B cell (primary cell): ENCODE results near the gene DDB1. TPM values are rescaled to one million over a fixed set of nuclear protein-coding genes. Genes with fewer than 3 reads are reported as not detected.

Source experiments
- ATAC-seq: fragments of 200-7000 bp; cut with Tn5 transposase; one replicate; pipeline ENCODE4 v1.10.0; 2021; ENCODE audit warnings: low read depth, mild to moderate bottlenecking, moderate number of reproducible peaks, moderate library complexity
- CTCF ChIA-PET: fragments of 350-600 bp; sonication (Branson Sonifier 250); formaldehyde crosslinking; loops from one replicate; lab custom pipeline; 2021; ENCODE audit warnings: antibody characterized with exemption, inconsistent platforms; lab: Charles Lee
- POLR2A ChIA-PET: fragments of 350-600 bp; sonication (Branson Sonifier 250); formaldehyde crosslinking; loops from one replicate; lab custom pipeline; 2021; ENCODE audit warnings: antibody characterized with exemption; lab: Charles Lee
- DNase-seq: peaks from one replicate; pipeline ENCODE4 v3.0.0; 2013
- H2AFZ ChIP-seq: 2 replicates; pipeline ENCODE4 v1.6.1; 2012; ENCODE audit warnings: mild to moderate bottlenecking, low read depth, low read length; ENCODE audit not compliant: insufficient read depth, poor library complexity, severe bottlenecking
- H3K27ac ChIP-seq, 2 donors: 1 replicate in 1 of 2; 2 replicates in 1 of 2; pipeline ENCODE4 v1.5.1; 2012 to 2013; ENCODE audit warnings: low read length in 2 of 2, mild to moderate bottlenecking in 2 of 2, moderate library complexity in 1 of 2
- H3K27me3 ChIP-seq, 4 experiments: fragments of 200-600 bp in 1 of 4; sonication (generic) in 1 of 4; replicated peaks in 1 of 4; 1 replicate in 2 of 4; 2 replicates in 2 of 4; pipeline versions ENCODE4 v1.6.1 to v1.7.0; 2013 to 2016; ENCODE audit warnings: low read length in 3 of 4, mild to moderate bottlenecking in 2 of 4, mixed read lengths in 1 of 4, moderate library complexity in 1 of 4; ENCODE audit not compliant: insufficient read depth in 4 of 4, control insufficient read depth in 3 of 4; ENCODE audit errors: control extremely low read depth in 1 of 4
- H3K36me3 ChIP-seq, 2 experiments: replicated peaks in 1 of 2; 1 replicate in 1 of 2; 2 replicates in 1 of 2; pipeline versions ENCODE4 v1.6.1 to v1.7.1; 2013; ENCODE audit warnings: low read length in 1 of 2; ENCODE audit not compliant: insufficient read depth in 2 of 2, control insufficient read depth in 1 of 2; ENCODE audit errors: control extremely low read depth in 1 of 2, extremely low read depth in 1 of 2
- H3K4me1 ChIP-seq, 2 donors: fragments of 200-600 bp in 1 of 2; sonication (generic) in 1 of 2; 1 replicate in 1 of 2; 2 replicates in 1 of 2; pipeline versions ENCODE4 v1.5.1 to v1.6.1; 2013 to 2017; ENCODE audit warnings: low read length in 2 of 2; ENCODE audit not compliant: control insufficient read depth in 2 of 2, insufficient read depth in 2 of 2
- H3K4me2 ChIP-seq: replicated peaks from 2 replicates; pipeline ENCODE3; 2012; ENCODE audit warnings: mild to moderate bottlenecking, low read depth, low read length; ENCODE audit not compliant: poor library complexity, severe bottlenecking
- H3K4me3 ChIP-seq, 5 experiments: fragments of 200-600 bp in 1 of 5; sonication (generic) in 1 of 5; 1 replicate in 3 of 5; 2 replicates in 2 of 5; pipeline versions ENCODE4 v1.5.1 to v1.7.0; 2011 to 2016; ENCODE audit warnings: low read length in 4 of 5, mild to moderate bottlenecking in 4 of 5, low read depth in 2 of 5, control low read depth in 1 of 5, moderate library complexity in 1 of 5; ENCODE audit not compliant: insufficient read depth in 1 of 5; ENCODE audit errors: control extremely low read depth in 1 of 5, extremely low read depth in 1 of 5
- H3K79me2 ChIP-seq: fragments of 200-600 bp; sonication (generic); one replicate; pipeline ENCODE4 v1.6.0; 2016; ENCODE audit warnings: low read length; ENCODE audit not compliant: control insufficient read depth, insufficient read depth
- H3K9ac ChIP-seq: fragments of 200-600 bp; sonication (generic); 2 replicates; pipeline ENCODE4 v1.6.1; 2017; ENCODE audit warnings: mild to moderate bottlenecking, low read length, moderate library complexity
- H3K9me3 ChIP-seq, 3 donors: one replicate each; pipeline versions ENCODE4 v1.6.1 to v1.7.1; 2013; ENCODE audit warnings: low read length in 2 of 3; ENCODE audit not compliant: control insufficient read depth in 2 of 3, insufficient read depth in 1 of 3; ENCODE audit errors: control extremely low read depth in 1 of 3
- H4K20me1 ChIP-seq: 2 replicates; pipeline ENCODE4 v1.6.0; 2012; ENCODE audit warnings: mild to moderate bottlenecking, low read length; ENCODE audit not compliant: insufficient read depth, control insufficient read depth, poor library complexity, severe bottlenecking
- H3K27ac Mint-ChIP-seq: one replicate; pipeline ENCODE4 v1.8.0; 2021; ENCODE audit warnings: mixed read lengths
- H3K27me3 Mint-ChIP-seq: one replicate; pipeline ENCODE4 v1.8.0; 2021; ENCODE audit warnings: mixed read lengths
- H3K4me1 Mint-ChIP-seq: one replicate; pipeline ENCODE4 v1.8.0; 2021; ENCODE audit warnings: mixed read lengths
- H3K4me3 Mint-ChIP-seq: one replicate; pipeline ENCODE4 v1.8.0; 2021; ENCODE audit warnings: mixed read lengths
- H3K9me3 Mint-ChIP-seq: one replicate; pipeline ENCODE4 v1.8.0; 2022; ENCODE audit warnings: mixed read lengths; ENCODE audit not compliant: insufficient read depth
- CTCF ChIP-seq: fragments of 200-600 bp; IDR thresholded peaks from one replicate; pipeline ENCODE4 v1.8.0; 2022; ENCODE audit warnings: antibody characterized with exemption, mild to moderate bottlenecking
- EZH2 ChIP-seq: IDR thresholded peaks from 2 replicates; pipeline ENCODE4 v1.6.1; 2012; ENCODE audit warnings: borderline replicate concordance, low read depth, mild to moderate bottlenecking, moderate library complexity, low read length; ENCODE audit not compliant: insufficient read depth, poor library complexity, severe bottlenecking
- WGBS: methylation state at CpG from one replicate; pipeline ENCODE4 v1.1.5; 2013; ENCODE audit warnings: missing lambda C conversion rate; ENCODE audit not compliant: insufficient coverage; 5-methylcytosine and 5-hydroxymethylcytosine counted together
- intact Hi-C: fragments of 100-400 bp; cut with micrococcal nuclease; formaldehyde crosslinking; loops from one replicate; pipeline ENCODE4 v1.10.0; 2022
- polyA plus RNA-seq: library from polyadenylated mRNA; depleted of rRNA; stranded (reverse); fragments of >200 nt; gene quantifications from 2 replicates; pipeline ENCODE4 v1.2.3, GENCODE V29; 2012
- total RNA-seq, 2 donors: library from RNA; stranded (reverse); fragments of 120-200 nt in 1 of 2; gene quantifications; 1 replicate in 1 of 2; 2 replicates in 1 of 2; pipeline versions ENCODE4 v1.2.3 to v1.2.4, GENCODE V29; 2013 to 2022

DDB1 gene
- total and polyA plus RNA-seq, 2 donors (not counting 1 experiment from before 2014, with no cell fraction given): 52.4 to 155 TPM

GRCh38 chr11:61340979-61341378, 8.1 kb upstream of the DDB1 start:
- Mint-ChIP-seq H3K27ac (no peak overlapping the region), H3K27me3 (no peaks in the 10 kb centered on the region), H3K4me3 (no peak overlapping the region), H3K4me1 (peaks cover 26% of the 10 kb centered on the region), H3K9me3 (no peaks in the 10 kb centered on the region)
- DNase-seq (no peak), ATAC-seq (no peak)
- intact Hi-C loops: no loop called here
- WGBS: 100% methylated on average over 1 of the region's 2 CpGs
- Histone ChIP-seq H3K79me2 (peaks cover 16% of the 10 kb centered on the region), H2AFZ (no peak overlapping the region), H4K20me1 (peaks cover 8% of the 10 kb centered on the region), H3K27me3 (no peaks in the 10 kb centered on the region), H3K36me3 (peaks cover 0 to 18% of the 10 kb centered on the region in 2 experiments), H3K9ac (no peak overlapping the region), H3K4me3 (no peak overlapping the region), H3K4me1 (peaks cover 7 to 13% of the 10 kb centered on the region in 2 donors), H3K9me3 (no peaks in the 10 kb centered on the region), H3K4me2 (no peak overlapping the region), H3K27ac (no peak overlapping the region)
- ChIA-PET POLR2A (interaction anchor here (1.0 kb wide), 1 partner anchor 21 kb away, joined by 3 read pairs; the partner anchor contains the start of genes CYB561A3 and TMEM138), CTCF (interaction anchor here (10.1 to 11.2 kb wide), 2 partner anchors 21 to 44 kb away, joined by 436 to 649 read pairs; partner anchors contain the start of genes CYB561A3 and TMEM138)
- TF ChIP-seq EZH2 (no peak), CTCF (no peak)

- Histone ChIP-seq H3K79me2 (peaks cover 16% of the 10 kb centered on the region), H3K9ac (no peak overlapping the region), H3K9me3 (no peaks in the 10 kb centered on the region), H2AFZ (no peak overlapping the region), H4K20me1 (no peaks in the 10 kb centered on the region), H3K36me3 (peaks cover 0 to 9% of the 10 kb centered on the region in 2 experiments), H3K4me3 (no peak overlapping the region), H3K4me1 (peaks cover 8 to 15% of the 10 kb centered on the region in 2 donors), H3K27ac (no peak overlapping the region), H3K27me3 (no peaks in the 10 kb centered on the region), H3K4me2 (no peak overlapping the region)
- WGBS: 98% methylated on average over 4 of the region's 4 CpGs
- H3K9me3 Mint-ChIP-seq: no peaks in the 10 kb centered on the region
- H3K27ac Mint-ChIP-seq: peak overlapping the region; percentile 50
- DNase-seq (no peak), ATAC-seq (no peak)
- H3K4me3 Mint-ChIP-seq: no peak overlapping the region
- H3K27me3 Mint-ChIP-seq: no peaks in the 10 kb centered on the region
- peaks cover 23% of the 10 kb centered on the region for H3K4me1 Mint-ChIP-seq
- ChIA-PET POLR2A (interaction anchor here (2.0 kb wide), 1 partner anchor 22 kb away, joined by 8 read pairs; the partner anchor contains the start of genes CYB561A3 and TMEM138), CTCF (interaction anchor here (1.3 to 11.2 kb wide), 3 partner anchors 9 to 45 kb away, joined by 4 to 649 read pairs (median 436); partner anchors contain the start of genes CYB561A3 and TMEM138)
- TF ChIP-seq CTCF (no peak), EZH2 (no peak)
- intact Hi-C loops: no loop called here
Observed at GRCh38 chr11:61339490-61339878, 6.6 kb upstream of the DDB1 start.
